Measurements from ENCODE around the gene DEF6.

- TF ChIP-seq EZH2phosphoT487 (IDR thresholded peaks at IDR 0.05; ENCODE audit: low read length), result no peak
- TF ChIP-seq, protein P1, sequence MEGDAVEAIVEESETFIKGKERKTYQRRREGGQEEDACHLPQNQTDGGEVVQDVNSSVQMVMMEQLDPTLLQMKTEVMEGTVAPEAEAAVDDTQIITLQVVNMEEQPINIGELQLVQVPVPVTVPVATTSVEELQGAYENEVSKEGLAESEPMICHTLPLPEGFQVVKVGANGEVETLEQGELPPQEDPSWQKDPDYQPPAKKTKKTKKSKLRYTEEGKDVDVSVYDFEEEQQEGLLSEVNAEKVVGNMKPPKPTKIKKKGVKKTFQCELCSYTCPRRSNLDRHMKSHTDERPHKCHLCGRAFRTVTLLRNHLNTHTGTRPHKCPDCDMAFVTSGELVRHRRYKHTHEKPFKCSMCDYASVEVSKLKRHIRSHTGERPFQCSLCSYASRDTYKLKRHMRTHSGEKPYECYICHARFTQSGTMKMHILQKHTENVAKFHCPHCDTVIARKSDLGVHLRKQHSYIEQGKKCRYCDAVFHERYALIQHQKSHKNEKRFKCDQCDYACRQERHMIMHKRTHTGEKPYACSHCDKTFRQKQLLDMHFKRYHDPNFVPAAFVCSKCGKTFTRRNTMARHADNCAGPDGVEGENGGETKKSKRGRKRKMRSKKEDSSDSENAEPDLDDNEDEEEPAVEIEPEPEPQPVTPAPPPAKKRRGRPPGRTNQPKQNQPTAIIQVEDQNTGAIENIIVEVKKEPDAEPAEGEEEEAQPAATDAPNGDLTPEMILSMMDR (IDR thresholded peaks at IDR 0.05; ENCODE audit: low read length), result no peak
These were observed 61.7 kb downstream of the DEF6 start for GRCh38 chr6:35359346-35359743.

All from MM.1S (cell line).